NT2/D1 (cell line): Measurements from ENCODE around the gene ABCA3.

Source experiments
- DNase-seq: peaks from one replicate; pipeline ENCODE4 v3.0.0-alpha.2; 2011; ENCODE audit warnings: low read depth, low spot score
- H3K27me3 ChIP-seq: 2 replicates; pipeline ENCODE4 v1.6.0; 2011; ENCODE audit warnings: mild to moderate bottlenecking; ENCODE audit not compliant: insufficient read length, insufficient read depth
- H3K36me3 ChIP-seq: 2 replicates; pipeline ENCODE4 v1.6.1; 2011; ENCODE audit warnings: mild to moderate bottlenecking, low read length, mixed read lengths; ENCODE audit not compliant: insufficient read depth, insufficient read length
- H3K4me1 ChIP-seq: 2 replicates; pipeline ENCODE4 v1.5.1; 2011; ENCODE audit not compliant: insufficient read depth, insufficient read length
- H3K4me3 ChIP-seq: 2 replicates; pipeline ENCODE4 v1.5.1; 2011; ENCODE audit warnings: low read depth; ENCODE audit not compliant: insufficient read length
- H3K9ac ChIP-seq: 2 replicates; pipeline ENCODE4 v1.6.0; 2011; ENCODE audit warnings: low read depth; ENCODE audit not compliant: insufficient read length
- H3K9me3 ChIP-seq: 2 replicates; pipeline ENCODE4 v1.5.1; 2011; ENCODE audit warnings: mild to moderate bottlenecking, low read length; ENCODE audit not compliant: insufficient read depth
- SUZ12 ChIP-seq: IDR thresholded peaks from 2 replicates; pipeline ENCODE4 v1.6.1; 2011; ENCODE audit not compliant: insufficient read length, insufficient read depth; ENCODE audit errors: extremely low read depth
- YY1 ChIP-seq: IDR thresholded peaks from 2 replicates; pipeline ENCODE4 v1.6.1; 2011; ENCODE audit not compliant: insufficient read length, insufficient read depth
- ZNF274 ChIP-seq: IDR thresholded peaks from 2 replicates; pipeline ENCODE4 v1.6.1; 2011; ENCODE audit warnings: mild to moderate bottlenecking, low read depth, low read length

Gene ABCA3

DNA sequence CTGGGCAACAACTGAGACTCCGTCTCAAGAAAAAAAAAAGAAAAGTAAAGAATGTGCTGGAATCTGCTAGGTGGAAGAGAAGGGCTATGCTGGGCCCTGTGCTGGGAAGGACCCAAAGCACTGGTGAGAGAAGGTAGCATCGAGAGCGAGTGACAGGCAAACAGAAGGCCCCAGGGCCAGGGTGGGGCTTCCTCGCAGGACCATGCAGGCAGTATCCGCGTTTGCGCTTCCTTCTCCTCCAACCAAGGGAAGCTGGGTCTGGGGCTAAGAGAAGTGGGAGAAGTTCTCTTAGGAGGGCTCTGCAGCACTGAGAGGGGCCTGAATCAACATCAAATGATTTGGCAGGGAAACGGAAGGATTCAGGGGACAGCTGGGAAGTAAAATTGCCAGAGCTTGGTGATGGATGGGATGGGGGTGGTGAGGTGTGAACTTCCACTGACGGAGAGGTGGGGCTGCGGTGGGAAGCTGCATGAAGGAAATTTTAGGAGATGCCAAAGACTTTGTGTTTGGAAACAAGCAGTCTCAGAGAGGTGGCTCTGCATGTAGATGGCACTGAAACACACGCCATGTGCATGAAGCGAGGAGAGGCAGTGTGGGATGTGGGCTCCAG lies 83.9 kb downstream of the ABCA3 start:
- no peak overlapping the region for H3K9ac ChIP-seq
- peaks cover 92% of the 10 kb centered on the region for H3K36me3 ChIP-seq
- TF ChIP-seq ZNF274, result no peak
- no peak for TF ChIP-seq YY1
- no peak for TF ChIP-seq SUZ12
- no peaks in the 10 kb centered on the region for H3K9me3 ChIP-seq
- no peak overlapping the region for H3K4me3 ChIP-seq
- no peak for DNase-seq
- H3K4me1 ChIP-seq, result no peaks in the 10 kb centered on the region
- H3K27me3 ChIP-seq, result no peaks in the 10 kb centered on the region

DNA sequence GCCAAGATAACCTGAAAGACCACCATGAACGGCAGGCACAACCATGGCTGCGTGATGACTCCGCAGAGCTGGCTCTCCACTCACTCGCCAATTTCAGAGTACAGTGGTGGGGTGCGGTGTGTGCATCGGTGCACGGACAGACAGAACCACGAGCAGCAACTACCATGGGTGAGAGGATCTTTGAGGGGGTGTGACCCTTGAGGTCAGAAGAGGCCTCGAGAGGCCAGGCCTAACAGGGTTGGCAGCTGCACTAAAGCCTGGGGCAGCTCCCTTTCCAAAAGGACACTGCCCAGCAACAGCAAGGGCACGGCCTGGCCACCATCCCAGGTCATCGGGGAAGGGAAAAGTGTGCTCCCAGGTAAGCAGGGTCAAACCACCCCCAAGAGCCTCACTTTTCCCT lies 87.2 kb downstream of the ABCA3 start:
- Histone ChIP-seq H3K27me3 (no peaks in the 10 kb centered on the region), H3K9me3 (no peaks in the 10 kb centered on the region), H3K4me1 (no peaks in the 10 kb centered on the region), H3K4me3 (no peak overlapping the region), H3K9ac (no peak overlapping the region), H3K36me3 (peaks cover 73% of the 10 kb centered on the region)
- no peak for DNase-seq
- no peak for TF ChIP-seq SUZ12
- TF ChIP-seq YY1, result no peak
- no peak for TF ChIP-seq ZNF274

DNA sequence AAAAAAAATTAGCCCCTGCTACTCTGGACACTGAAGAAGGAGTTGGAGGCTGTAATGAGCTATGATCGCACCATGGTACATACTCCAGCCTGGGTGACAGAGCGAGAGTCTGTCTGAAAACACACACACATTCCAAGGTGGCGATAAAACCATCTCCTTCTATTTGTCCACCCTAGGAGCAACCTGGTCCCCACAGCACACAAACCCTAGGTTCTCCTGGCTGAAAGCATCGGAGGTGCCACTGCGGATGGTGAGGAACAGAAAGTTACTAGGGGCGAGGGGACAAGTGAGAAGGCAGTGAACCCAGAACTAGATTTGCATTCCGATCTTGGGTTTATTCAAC lies 87.8 kb downstream of the ABCA3 start:
- Histone ChIP-seq H3K4me3 (no peak overlapping the region), H3K9ac (no peak overlapping the region), H3K27me3 (no peaks in the 10 kb centered on the region), H3K4me1 (no peaks in the 10 kb centered on the region), H3K36me3 (peaks cover 73% of the 10 kb centered on the region), H3K9me3 (no peaks in the 10 kb centered on the region)
- TF ChIP-seq SUZ12 (no peak), ZNF274 (no peak), YY1 (no peak)
- no peak for DNase-seq

DNA sequence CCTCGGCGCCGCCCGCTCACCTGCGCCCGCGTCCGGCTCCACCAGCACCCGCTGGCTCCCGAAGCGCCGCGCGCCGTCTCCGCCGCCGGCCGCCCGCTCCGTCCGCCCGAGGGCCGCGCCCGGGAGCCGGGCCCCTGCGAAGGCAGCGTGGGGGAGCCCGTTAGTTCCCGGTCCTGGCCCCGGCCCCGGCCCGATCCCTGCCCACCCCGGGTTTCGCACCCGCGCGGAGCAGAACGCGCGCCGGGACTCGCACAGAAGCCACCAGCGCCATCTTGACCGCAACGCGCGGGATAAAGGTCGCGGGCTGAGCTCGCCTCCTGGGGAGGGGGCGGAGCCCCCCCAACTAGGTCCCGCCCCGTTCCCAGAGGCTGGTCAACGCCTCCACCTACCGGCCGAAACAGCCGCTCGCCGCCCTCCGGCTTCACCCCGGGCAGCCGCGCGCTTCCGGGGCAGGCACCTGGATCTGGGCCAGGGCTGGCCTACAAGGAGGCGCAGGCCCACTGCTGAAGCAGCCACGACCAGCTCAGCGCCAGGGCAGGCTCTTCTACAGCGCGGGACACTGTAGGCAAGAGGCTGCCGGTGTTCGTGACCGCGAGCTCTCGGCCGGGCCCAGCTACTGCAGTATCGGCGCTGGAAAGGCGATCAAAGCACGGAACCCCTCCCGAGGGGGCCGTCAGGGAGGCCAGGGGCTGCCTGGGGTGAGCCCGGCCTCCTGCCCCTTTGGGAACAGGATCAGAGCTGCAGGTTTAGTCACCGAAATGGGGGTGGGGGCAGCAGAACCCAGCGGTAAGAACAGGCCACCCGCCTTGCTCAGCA lies 89.0 kb downstream of the ABCA3 start, which contains the start of gene ECI1:
ECI1 (minus strand) TSS at position 292 of the 816 bp plus-strand sequence; CDS start at position 271, 21 bp downstream.
- H3K9me3 ChIP-seq, result no peaks in the 10 kb centered on the region

DNA sequence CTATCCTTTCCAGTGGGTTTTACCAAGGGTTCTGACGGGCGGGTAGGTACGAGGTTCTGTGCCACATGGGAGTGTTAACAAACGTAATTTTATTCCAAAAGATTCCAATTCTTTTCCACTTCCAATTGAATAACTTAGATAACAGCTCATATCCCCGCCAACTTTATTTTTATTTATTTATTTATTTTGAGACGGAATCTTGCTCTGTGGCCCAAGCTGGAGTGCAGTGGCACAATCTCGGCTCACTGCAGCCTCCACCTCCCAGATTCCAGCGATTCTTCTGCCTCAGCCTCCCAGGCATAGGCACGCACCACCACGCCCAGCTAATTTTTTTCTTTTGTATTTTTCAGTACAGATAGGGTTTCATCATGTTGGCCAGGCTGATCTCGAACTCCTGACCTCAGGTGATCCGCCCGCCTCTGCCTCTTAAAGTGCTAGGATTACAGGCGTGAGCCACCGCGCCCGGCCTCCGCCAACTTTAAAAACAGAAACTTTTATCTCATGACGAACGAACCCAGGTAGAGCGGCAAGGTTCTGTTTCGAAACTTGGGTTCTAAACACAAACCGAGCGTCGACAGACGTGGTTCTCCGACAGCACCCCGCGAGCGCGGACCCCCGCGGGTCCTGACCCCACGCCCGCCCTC lies 89.8 kb downstream of the ABCA3 start:
- Histone ChIP-seq H3K9ac (peak overlapping the region; percentile 96), H3K36me3 (peaks cover 67% of the 10 kb centered on the region), H3K27me3 (no peaks in the 10 kb centered on the region), H3K4me1 (no peaks in the 10 kb centered on the region), H3K4me3 (peak overlapping the region; percentile 89), H3K9me3 (no peaks in the 10 kb centered on the region)
- TF ChIP-seq YY1, result no peak
- no peak for TF ChIP-seq SUZ12
- no peak for TF ChIP-seq ZNF274
- no peak for DNase-seq

More for the DNA sequence above, 89.0 kb downstream of the ABCA3 start, which contains the start of gene ECI1:
- no peaks in the 10 kb centered on the region for H3K4me1 ChIP-seq
- H3K27me3 ChIP-seq, result no peaks in the 10 kb centered on the region
- H3K36me3 ChIP-seq, result peaks cover 67% of the 10 kb centered on the region
- peak within 1 kb of the TSS; percentile 96 for H3K9ac ChIP-seq
- TF ChIP-seq ZNF274, result no peak
- peak; percentile 72 for TF ChIP-seq YY1
- peak; percentile 88 for DNase-seq
- peak within 1 kb of the TSS; percentile 89 for H3K4me3 ChIP-seq

DNA sequence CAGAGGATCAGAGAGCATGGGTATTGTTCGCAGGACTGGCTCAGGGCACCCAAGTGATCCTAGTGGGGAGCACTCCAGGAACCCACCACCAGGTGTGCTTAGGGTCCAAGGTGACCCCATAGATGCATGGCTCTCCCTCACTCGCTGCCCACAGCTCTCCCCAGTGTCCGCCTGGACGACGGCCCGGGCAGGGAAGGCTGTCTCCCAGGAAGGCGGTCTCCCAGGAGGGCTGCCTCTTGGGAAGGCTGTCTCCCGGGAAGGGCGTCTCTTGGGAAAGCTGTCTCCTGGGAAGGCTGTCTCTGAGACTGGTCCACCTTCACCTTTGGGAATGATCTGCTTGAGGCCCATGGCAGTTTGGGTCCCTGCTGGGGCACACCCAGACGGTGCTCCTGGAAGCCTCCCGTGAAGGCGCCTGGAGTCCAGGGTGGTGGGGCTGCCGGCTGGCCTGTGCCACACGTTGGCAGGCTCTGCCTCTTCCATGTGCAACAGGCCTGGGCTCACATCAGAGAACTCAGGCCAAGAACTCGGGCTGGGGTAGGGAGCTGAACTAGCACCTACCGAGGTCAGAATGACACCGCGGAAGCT lies 94.1 kb downstream of the ABCA3 start:
- no peaks in the 10 kb centered on the region for H3K9me3 ChIP-seq
- H3K36me3 ChIP-seq, result peaks cover 67% of the 10 kb centered on the region

More for the DNA sequence above, 94.1 kb downstream of the ABCA3 start:
- no peak for DNase-seq
- H3K27me3 ChIP-seq, result no peaks in the 10 kb centered on the region
- no peak for TF ChIP-seq ZNF274
- TF ChIP-seq YY1, result no peak
- TF ChIP-seq SUZ12, result no peak
- H3K4me1 ChIP-seq, result peaks cover 3% of the 10 kb centered on the region
- H3K4me3 ChIP-seq, result no peak overlapping the region
- H3K9ac ChIP-seq, result no peak overlapping the region
